ENCODE results near the gene COL1A2.

DNA sequence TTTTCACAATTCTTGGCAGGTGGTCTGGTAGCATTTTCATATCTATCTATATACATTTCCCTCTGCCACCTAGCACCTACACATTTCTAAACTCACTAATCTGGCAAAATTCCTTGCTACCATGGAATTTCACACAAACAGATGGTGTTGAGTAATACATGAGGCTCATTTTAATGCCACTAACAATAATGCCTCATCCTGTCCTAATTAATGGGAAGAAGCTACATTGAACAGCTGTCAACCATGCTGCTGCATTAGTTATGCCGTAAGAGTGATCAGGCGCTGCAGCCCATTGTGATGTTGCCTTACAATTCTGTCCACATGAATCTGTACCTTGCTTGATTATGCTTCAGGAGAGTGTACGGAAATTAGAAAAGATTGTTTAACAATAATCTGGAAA lies 23.2 kb downstream of the COL1A2 start:
- TF ChIP-seq CTCF (conservative IDR thresholded peaks at IDR 0.05), result no peak
- TF ChIP-seq ZFX (IDR thresholded peaks at IDR 0.05), result no peak
